ENCODE data around the gene SDK1. TPM values are rescaled to one million over a fixed set of nuclear protein-coding genes. Genes with fewer than 3 reads are reported as not detected.

Gene SDK1
- total and polyA plus RNA-seq, 2 donors (not counting 3 experiments of a cell fraction or from before 2014, with no cell fraction given): 1.6 to 3.9 TPM

DNA sequence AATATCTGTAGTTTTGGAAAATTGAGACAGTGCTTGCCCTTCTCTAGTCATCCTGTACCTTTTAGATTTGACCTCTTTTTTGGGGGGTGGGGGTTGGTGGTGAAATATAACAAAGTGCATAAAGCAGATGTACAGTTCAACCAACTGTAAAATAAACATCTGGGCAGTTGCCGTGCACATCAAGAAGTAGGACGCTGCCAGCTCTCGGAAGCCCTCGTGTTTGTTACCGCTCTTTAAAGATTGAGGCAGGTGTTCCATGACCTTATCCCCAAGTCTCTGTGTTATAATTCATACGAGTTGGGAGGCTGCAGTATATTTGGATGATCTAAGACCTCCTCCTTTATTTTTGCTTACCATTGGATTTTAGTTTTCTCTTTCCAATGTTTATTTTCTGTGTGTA is 55.1 kb downstream of the SDK1 start:
- Histone ChIP-seq H3K9me1 (replicated peaks; ENCODE audit: control insufficient read depth, extremely low read depth, insufficient read depth, low read length) (no peaks in the 10 kb centered on the region), H3K9ac (replicated peaks; ENCODE audit: extremely low read depth, insufficient read depth, low read length) (no peak overlapping the region), H3K79me2 (ENCODE audit: control insufficient read depth, insufficient read depth, low read length) (no peaks in the 10 kb centered on the region), H4K20me1 (replicated peaks; ENCODE audit: control insufficient read depth, extremely low read depth, insufficient read depth, low read length) (no peaks in the 10 kb centered on the region), H2AFZ (ENCODE audit: low read depth, low read length) (no peak overlapping the region), H3K4me1 (ENCODE audit: control insufficient read depth, extremely low read depth, insufficient read depth, low read length) (no peaks in the 10 kb centered on the region), H3K27ac (ENCODE audit: insufficient read depth, low read depth, low read length) (no peak overlapping the region), H3K9me3 (replicated peaks; ENCODE audit: control insufficient read depth, insufficient read depth, low read length) (no peaks in the 10 kb centered on the region), H3K4me2 (ENCODE audit: insufficient read depth, low read length) (no peak overlapping the region), H3K4me3 (replicated peaks in 1 of 3; ENCODE audit: insufficient read depth in 1 of 3, low read depth in 1 of 3, low read length in 3 of 3) (no peak overlapping the region), H3K36me3 (ENCODE audit: control insufficient read depth in 2 of 2, extremely low read depth in 1 of 2, insufficient read depth in 2 of 2, low read length in 2 of 2) (no peaks in the 10 kb centered on the region), H3K27me3 (ENCODE audit: control insufficient read depth in 2 of 2, insufficient read depth in 2 of 2, low read length in 2 of 2) (peaks cover 0 to 2% of the 10 kb centered on the region in 2 experiments)
- BruUV-seq (replicated peaks): no TSS peak
- ChIA-PET POLR2A (no interaction called here), CTCF (interaction anchor here (1.4 kb wide), 1 partner anchor 8 kb away, joined by 4 read pairs; no protein-coding TSS in a partner anchor)
- TF ChIP-seq JUN (IDR thresholded peaks at IDR 0.05; ENCODE audit: borderline replicate concordance, insufficient read depth, insufficient read length, low read depth) (no peak), POLR2AphosphoS5 (IDR thresholded peaks at IDR 0.05; ENCODE audit: insufficient read depth, low read depth, low read length) (no peak), EZH2 (IDR thresholded peaks at IDR 0.05; ENCODE audit: borderline replicate concordance, low read depth, low read length, severe bottlenecking) (no peak), MYC (IDR thresholded peaks at IDR 0.05; ENCODE audit: low read depth, low read length) (no peak), FOS (IDR thresholded peaks at IDR 0.05; ENCODE audit: borderline replicate concordance, insufficient read depth, low read length) (no peak)
- TF ChIP-seq, protein P1, sequence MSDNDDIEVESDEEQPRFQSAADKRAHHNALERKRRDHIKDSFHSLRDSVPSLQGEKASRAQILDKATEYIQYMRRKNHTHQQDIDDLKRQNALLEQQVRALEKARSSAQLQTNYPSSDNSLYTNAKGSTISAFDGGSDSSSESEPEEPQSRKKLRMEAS (IDR thresholded peaks at IDR 0.05; ENCODE audit: insufficient read depth, insufficient read length): no peak
- no peak for FAIRE-seq
- intact Hi-C loops (cut with micrococcal nuclease) (no loop called here), dilution Hi-C loops (cut with MboI; ENCODE audit: extremely low pct_ligation_motif_present, low sequenced_read_pairs) (no loop called here)
- no peak for DNase-seq (ENCODE audit: low read depth, low spot score)

DNA sequence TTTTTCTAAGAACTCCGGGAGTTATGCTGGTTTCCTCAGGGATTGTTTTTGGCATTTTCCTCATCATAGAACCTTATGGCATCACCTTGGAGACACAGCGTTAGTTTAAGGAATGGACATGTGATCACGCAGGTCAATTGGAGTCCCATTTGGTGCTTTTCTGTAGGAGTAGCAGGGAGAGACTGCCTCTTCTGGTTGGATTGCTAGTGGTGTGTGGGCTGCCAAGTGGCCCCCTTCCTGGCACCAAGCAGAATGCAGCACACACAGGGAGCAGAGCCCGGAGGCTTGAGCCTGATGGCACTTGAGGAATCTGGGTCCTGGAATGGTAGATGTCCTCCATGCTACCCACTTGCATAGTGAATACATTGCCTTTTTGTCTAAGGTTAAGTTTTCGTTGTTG is 57.9 kb downstream of the SDK1 start:
- Histone ChIP-seq H3K27me3 (ENCODE audit: control insufficient read depth in 2 of 2, insufficient read depth in 2 of 2, low read length in 2 of 2) (no peaks in the 10 kb centered on the region), H3K4me1 (ENCODE audit: control insufficient read depth, extremely low read depth, insufficient read depth, low read length) (no peaks in the 10 kb centered on the region), H3K36me3 (ENCODE audit: control insufficient read depth in 2 of 2, extremely low read depth in 1 of 2, insufficient read depth in 2 of 2, low read length in 2 of 2) (no peaks in the 10 kb centered on the region), H3K4me2 (ENCODE audit: insufficient read depth, low read length) (no peak overlapping the region), H3K9ac (replicated peaks; ENCODE audit: extremely low read depth, insufficient read depth, low read length) (no peak overlapping the region), H3K9me1 (replicated peaks; ENCODE audit: control insufficient read depth, extremely low read depth, insufficient read depth, low read length) (no peaks in the 10 kb centered on the region), H3K79me2 (ENCODE audit: control insufficient read depth, insufficient read depth, low read length) (no peaks in the 10 kb centered on the region), H3K27ac (ENCODE audit: insufficient read depth, low read depth, low read length) (no peak overlapping the region), H3K9me3 (replicated peaks; ENCODE audit: control insufficient read depth, insufficient read depth, low read length) (no peaks in the 10 kb centered on the region), H4K20me1 (replicated peaks; ENCODE audit: control insufficient read depth, extremely low read depth, insufficient read depth, low read length) (no peaks in the 10 kb centered on the region), H3K4me3 (replicated peaks in 1 of 3; ENCODE audit: insufficient read depth in 1 of 3, low read depth in 1 of 3, low read length in 3 of 3) (no peak overlapping the region), H2AFZ (ENCODE audit: low read depth, low read length) (no peak overlapping the region)
- TF ChIP-seq JUN (IDR thresholded peaks at IDR 0.05; ENCODE audit: borderline replicate concordance, insufficient read depth, insufficient read length, low read depth): no peak
- no peak for TF ChIP-seq FOS (IDR thresholded peaks at IDR 0.05; ENCODE audit: borderline replicate concordance, insufficient read depth, low read length)
- TF ChIP-seq MYC (IDR thresholded peaks at IDR 0.05; ENCODE audit: low read depth, low read length): no peak
- TF ChIP-seq, protein P1 (IDR thresholded peaks at IDR 0.05; ENCODE audit: insufficient read depth, insufficient read length): no peak
- no peak for TF ChIP-seq POLR2A (IDR thresholded peaks at IDR 0.05; ENCODE audit: low read depth, low read length)
- no peak for TF ChIP-seq POLR2AphosphoS5 (IDR thresholded peaks at IDR 0.05; ENCODE audit: insufficient read depth, low read depth, low read length)
- FAIRE-seq (no peak), DNase-seq (ENCODE audit: low read depth, low spot score) (no peak)
- intact Hi-C loops (cut with micrococcal nuclease) (no loop called here), dilution Hi-C loops (cut with MboI; ENCODE audit: extremely low pct_ligation_motif_present, low sequenced_read_pairs) (no loop called here)
- BruUV-seq (replicated peaks): no TSS peak
- ChIA-PET POLR2A (no interaction called here), CTCF (no interaction called here)

All from endothelial cell of umbilical vein (primary cell).